Measurements from ENCODE around the gene BLOC1S3.

The BLOC1S3 gene

DNA sequence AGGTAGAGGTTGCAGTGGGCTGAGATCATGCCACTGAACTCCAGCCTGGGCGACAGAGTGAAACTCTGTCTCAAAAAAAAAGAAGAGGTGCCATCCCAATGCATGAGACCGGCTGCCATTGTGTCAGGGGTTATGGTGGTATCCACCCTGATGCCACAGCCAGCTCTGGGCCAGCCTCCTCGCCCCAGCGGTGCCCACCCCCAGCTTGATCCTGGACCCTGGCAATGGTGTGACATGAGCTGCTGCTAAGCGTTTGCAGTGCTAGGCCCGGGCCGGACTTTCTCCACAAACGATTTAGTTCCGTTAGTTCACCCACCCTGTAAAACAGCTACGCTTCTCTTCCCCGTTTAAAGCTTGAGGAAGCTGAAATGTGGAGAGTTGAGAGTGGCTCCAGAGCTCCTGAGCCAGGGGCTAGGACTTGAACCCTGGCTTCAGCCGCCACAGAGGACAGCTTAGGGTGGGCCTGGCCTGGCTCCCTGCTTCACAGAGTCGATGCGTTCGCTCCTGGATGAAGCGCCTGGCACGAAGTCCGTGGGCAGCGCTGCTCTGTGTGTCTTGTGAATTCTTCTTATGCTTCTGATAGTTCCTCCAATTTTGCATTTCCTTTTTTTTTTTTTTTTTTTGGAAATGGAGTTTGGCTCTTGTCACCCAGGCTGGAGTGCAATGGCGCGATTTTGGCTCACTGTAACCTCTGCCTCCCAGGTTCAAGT lies 43.3 kb upstream of the BLOC1S3 start:
- no peak overlapping the region for H3K4me3 ChIP-seq (replicated peaks; ENCODE audit: low read depth, low read length)
- H3K36me3 ChIP-seq (ENCODE audit: control insufficient read depth, insufficient read depth, low read length), result no peaks in the 10 kb centered on the region
- H3K27me3 ChIP-seq (replicated peaks; ENCODE audit: control insufficient read depth, insufficient read depth, low read length), result no peaks in the 10 kb centered on the region
- DNase-seq (ENCODE audit: extremely low read depth, insufficient read length), result no peak
- TF ChIP-seq, protein P1, sequence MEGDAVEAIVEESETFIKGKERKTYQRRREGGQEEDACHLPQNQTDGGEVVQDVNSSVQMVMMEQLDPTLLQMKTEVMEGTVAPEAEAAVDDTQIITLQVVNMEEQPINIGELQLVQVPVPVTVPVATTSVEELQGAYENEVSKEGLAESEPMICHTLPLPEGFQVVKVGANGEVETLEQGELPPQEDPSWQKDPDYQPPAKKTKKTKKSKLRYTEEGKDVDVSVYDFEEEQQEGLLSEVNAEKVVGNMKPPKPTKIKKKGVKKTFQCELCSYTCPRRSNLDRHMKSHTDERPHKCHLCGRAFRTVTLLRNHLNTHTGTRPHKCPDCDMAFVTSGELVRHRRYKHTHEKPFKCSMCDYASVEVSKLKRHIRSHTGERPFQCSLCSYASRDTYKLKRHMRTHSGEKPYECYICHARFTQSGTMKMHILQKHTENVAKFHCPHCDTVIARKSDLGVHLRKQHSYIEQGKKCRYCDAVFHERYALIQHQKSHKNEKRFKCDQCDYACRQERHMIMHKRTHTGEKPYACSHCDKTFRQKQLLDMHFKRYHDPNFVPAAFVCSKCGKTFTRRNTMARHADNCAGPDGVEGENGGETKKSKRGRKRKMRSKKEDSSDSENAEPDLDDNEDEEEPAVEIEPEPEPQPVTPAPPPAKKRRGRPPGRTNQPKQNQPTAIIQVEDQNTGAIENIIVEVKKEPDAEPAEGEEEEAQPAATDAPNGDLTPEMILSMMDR (IDR thresholded peaks at IDR 0.05; ENCODE audit: insufficient read depth, low read length, poor library complexity, severe bottlenecking), result no peak

DNA sequence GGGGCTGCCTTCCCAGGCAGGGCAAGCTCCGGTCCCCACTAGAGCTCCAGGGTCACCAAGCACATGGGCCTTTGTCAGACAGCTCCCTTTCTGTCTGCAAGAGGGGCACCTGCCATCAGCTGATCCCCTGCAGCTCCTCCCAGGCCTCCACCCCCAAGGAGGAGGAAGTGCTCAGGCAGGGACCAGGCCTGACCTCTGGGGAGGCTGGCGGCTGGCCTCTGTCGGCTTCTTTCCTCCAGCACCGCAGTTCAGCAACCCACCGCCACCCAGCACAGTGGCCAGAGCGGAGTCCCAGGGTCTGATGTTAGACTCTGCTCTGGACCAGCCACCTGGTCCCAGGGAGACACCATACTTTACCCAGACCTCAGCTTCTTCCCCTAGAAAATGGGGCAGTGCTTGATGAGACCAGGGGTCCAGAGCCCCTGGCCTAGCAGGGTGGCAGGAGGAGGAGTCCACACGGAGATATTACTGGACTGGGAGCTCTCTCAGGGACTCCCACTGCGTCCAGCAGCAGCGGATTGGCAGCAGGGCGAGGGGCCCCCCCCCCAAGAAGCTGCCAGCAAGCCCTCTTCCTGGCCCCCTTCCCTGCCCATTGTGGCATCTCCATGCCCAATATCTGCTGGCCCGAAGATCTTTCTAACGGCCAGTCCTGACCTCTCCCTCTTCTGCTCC lies 41.9 kb upstream of the BLOC1S3 start:
- TF ChIP-seq, protein P1 (IDR thresholded peaks at IDR 0.05; ENCODE audit: insufficient read depth, low read length, poor library complexity, severe bottlenecking), result no peak
- Histone ChIP-seq H3K36me3 (ENCODE audit: control insufficient read depth, insufficient read depth, low read length) (peaks cover 2% of the 10 kb centered on the region), H3K27me3 (replicated peaks; ENCODE audit: control insufficient read depth, insufficient read depth, low read length) (no peaks in the 10 kb centered on the region), H3K4me3 (replicated peaks; ENCODE audit: low read depth, low read length) (peak overlapping the region; percentile 52)
- peak; percentile 52 for DNase-seq (ENCODE audit: extremely low read depth, insufficient read length)

- Histone ChIP-seq H3K4me3 (replicated peaks; ENCODE audit: low read depth, low read length) (peak overlapping the region; percentile 52), H3K27me3 (replicated peaks; ENCODE audit: control insufficient read depth, insufficient read depth, low read length) (no peaks in the 10 kb centered on the region), H3K36me3 (ENCODE audit: control insufficient read depth, insufficient read depth, low read length) (peaks cover 5% of the 10 kb centered on the region)
- TF ChIP-seq, protein P1 (IDR thresholded peaks at IDR 0.05; ENCODE audit: insufficient read depth, low read length, poor library complexity, severe bottlenecking), result peak; percentile 27
- peak; percentile 83 for DNase-seq (ENCODE audit: extremely low read depth, insufficient read length)
These were observed 41.3 kb upstream of the BLOC1S3 start for GRCh38 chr19:45137179-45137761.

- no peaks in the 10 kb centered on the region for H3K27me3 ChIP-seq (replicated peaks; ENCODE audit: control insufficient read depth, insufficient read depth, low read length)
- H3K4me3 ChIP-seq (replicated peaks; ENCODE audit: low read depth, low read length), result no peak overlapping the region
- peaks cover 7% of the 10 kb centered on the region for H3K36me3 ChIP-seq (ENCODE audit: control insufficient read depth, insufficient read depth, low read length)
- TF ChIP-seq, protein P1 (IDR thresholded peaks at IDR 0.05; ENCODE audit: insufficient read depth, low read length, poor library complexity, severe bottlenecking), result no peak
- DNase-seq (ENCODE audit: extremely low read depth, insufficient read length), result no peak
These were observed 40.3 kb upstream of the BLOC1S3 start for GRCh38 chr19:45138303-45138751.

- Histone ChIP-seq H3K27me3 (replicated peaks; ENCODE audit: control insufficient read depth, insufficient read depth, low read length) (no peaks in the 10 kb centered on the region), H3K36me3 (ENCODE audit: control insufficient read depth, insufficient read depth, low read length) (peaks cover 11% of the 10 kb centered on the region), H3K4me3 (replicated peaks; ENCODE audit: low read depth, low read length) (no peak overlapping the region)
- TF ChIP-seq, protein P1 (IDR thresholded peaks at IDR 0.05; ENCODE audit: insufficient read depth, low read length, poor library complexity, severe bottlenecking), result no peak
- DNase-seq (ENCODE audit: extremely low read depth, insufficient read length), result no peak
These were observed 39.1 kb upstream of the BLOC1S3 start for GRCh38 chr19:45139286-45140143.
